ENCODE results near the gene RNF128.
A peak's percentile ranks its signal among the peaks of the same experiment; 100 is the strongest.

Gene RNF128, protein sequence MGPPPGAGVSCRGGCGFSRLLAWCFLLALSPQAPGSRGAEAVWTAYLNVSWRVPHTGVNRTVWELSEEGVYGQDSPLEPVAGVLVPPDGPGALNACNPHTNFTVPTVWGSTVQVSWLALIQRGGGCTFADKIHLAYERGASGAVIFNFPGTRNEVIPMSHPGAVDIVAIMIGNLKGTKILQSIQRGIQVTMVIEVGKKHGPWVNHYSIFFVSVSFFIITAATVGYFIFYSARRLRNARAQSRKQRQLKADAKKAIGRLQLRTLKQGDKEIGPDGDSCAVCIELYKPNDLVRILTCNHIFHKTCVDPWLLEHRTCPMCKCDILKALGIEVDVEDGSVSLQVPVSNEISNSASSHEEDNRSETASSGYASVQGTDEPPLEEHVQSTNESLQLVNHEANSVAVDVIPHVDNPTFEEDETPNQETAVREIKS

DNA sequence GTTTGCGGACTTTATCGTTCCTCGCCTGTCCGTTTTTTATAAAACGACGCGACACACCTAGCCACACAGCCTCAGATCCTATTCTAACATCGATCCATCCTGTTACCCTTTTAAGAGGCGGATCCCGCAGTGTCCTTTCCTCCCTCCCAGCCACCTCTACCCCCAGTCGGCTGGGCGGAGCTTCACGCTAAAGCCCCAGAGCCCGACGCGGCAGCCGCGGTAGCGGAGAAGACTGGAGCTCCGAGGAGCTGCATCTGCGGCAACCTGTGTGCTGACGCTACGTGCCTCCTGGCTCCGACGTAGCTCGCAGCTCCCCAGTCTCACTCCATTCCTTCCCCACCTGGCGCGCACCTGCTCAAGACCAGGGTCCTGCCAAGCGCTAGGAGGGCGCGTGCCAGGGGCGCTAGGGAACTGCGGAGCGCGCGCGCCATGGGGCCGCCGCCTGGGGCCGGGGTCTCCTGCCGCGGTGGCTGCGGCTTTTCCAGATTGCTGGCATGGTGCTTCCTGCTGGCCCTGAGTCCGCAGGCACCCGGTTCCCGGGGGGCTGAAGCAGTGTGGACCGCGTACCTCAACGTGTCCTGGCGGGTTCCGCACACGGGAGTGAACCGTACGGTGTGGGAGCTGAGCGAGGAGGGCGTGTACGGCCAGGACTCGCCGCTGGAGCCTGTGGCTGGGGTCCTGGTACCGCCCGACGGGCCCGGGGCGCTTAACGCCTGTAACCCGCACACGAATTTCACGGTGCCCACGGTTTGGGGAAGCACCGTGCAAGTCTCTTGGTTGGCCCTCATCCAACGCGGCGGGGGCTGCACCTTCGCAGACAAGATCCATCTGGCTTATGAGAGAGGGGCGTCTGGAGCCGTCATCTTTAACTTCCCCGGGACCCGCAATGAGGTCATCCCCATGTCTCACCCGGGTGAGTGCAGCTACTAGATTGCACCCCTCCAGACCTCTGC, at the start of gene RNF128:
Gene RNF128, plus strand, starts transcription at position 217 of the 953 bp plus-strand sequence. Its CDS starts 213 bp downstream, at position 430.
- H3K4me3 ChIP-seq (ENCODE audit: low read depth, low read length): peak within 1 kb of the TSS; percentile 53
- TF ChIP-seq, protein P1, sequence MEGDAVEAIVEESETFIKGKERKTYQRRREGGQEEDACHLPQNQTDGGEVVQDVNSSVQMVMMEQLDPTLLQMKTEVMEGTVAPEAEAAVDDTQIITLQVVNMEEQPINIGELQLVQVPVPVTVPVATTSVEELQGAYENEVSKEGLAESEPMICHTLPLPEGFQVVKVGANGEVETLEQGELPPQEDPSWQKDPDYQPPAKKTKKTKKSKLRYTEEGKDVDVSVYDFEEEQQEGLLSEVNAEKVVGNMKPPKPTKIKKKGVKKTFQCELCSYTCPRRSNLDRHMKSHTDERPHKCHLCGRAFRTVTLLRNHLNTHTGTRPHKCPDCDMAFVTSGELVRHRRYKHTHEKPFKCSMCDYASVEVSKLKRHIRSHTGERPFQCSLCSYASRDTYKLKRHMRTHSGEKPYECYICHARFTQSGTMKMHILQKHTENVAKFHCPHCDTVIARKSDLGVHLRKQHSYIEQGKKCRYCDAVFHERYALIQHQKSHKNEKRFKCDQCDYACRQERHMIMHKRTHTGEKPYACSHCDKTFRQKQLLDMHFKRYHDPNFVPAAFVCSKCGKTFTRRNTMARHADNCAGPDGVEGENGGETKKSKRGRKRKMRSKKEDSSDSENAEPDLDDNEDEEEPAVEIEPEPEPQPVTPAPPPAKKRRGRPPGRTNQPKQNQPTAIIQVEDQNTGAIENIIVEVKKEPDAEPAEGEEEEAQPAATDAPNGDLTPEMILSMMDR (IDR thresholded peaks at IDR 0.05; ENCODE audit: low read depth, low read length): no peak

DNA sequence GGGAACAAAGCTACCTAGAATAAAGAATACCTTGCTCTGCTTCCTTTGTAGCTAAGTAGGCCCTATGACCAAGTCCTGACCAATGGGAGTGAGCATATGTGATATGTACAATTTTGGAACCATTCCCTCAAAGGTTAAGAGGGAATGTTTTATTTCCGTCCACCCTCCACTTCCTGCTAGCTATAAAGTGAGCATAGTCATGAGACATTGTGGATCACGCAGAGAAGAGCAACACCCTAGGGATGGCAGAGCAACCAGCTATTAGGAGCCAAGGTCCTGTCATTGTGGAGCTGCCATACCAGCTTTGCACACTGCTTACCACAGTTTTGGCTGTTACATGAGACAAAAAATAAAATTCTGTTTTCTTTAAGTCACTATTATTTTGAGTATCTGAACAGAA, 45.8 kb upstream of the RNF128 start:
- no peak overlapping the region for H3K4me3 ChIP-seq (ENCODE audit: low read depth, low read length)
- TF ChIP-seq, protein P1 (IDR thresholded peaks at IDR 0.05; ENCODE audit: low read depth, low read length): no peak

DNA sequence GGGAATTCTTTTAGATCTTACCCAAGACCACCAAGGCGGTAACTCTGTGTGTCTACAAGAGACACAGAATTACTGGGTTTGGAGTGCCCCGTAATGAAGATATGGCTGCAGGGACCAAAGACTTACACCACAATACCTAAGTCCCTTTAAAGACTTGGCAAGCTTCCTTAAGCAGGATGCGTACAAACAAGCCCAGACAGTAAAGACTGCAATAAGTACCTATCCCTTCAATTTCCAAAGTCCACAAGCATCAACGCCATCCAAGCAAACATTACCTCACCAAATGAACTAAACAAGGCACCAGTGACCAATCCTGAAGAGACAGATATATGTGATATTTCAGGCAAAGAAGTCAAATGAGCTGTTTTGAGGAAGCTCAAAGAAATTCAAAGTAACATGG, 42.3 kb upstream of the RNF128 start:
- TF ChIP-seq, protein P1 (IDR thresholded peaks at IDR 0.05; ENCODE audit: low read depth, low read length): no peak
- H3K4me3 ChIP-seq (ENCODE audit: low read depth, low read length): no peak overlapping the region

DNA sequence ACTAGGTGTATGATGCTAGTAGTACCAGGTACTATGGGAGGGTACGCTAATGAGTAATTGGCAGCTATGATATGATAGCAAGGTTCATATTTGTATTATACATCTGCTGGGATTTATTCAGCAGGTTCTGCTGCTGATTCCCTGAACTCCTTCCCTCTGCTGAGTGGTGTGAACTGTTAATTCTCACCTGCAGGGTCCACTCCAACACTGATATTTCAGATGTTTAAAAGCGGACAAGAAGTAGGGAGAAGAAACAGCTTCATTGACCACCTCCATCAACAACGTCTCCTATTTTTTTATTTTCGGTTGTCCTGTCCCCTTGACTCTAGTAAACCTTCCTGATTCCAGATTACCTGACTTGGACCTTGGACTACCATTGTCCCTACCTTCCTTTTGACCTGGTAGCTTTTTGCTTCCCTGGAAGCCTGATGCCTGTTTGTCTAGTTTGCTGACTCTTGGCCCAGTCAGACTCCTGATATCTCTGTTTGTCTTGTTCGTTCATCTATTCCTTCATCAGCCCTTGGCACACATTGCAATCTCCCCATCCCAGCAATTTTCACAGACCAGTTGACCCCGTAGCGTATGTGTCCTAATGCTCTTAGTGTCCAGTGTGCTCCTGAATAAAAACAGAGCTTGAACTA, 34.0 kb upstream of the RNF128 start:
- TF ChIP-seq, protein P1 (IDR thresholded peaks at IDR 0.05; ENCODE audit: low read depth, low read length): no peak
- H3K4me3 ChIP-seq (ENCODE audit: low read depth, low read length): no peak overlapping the region

DNA sequence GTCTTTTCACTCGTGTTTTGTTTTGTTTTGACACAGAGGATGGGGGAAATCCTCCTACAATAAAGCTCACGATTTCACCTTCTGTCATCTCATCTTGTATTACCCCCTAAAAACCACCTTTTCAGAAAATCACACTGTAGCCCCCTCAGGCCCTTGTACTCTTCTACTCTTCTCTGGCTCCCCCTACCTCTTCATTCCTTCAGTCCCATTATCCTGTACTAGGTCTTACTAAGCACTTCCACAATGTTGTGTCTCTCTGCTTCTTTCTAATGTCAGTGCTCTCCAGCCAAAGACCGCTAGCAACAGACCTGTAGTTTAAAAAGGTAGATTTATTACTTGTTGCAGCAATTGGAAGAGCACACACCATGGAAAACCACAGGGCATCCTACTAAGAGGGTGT, 30.0 kb upstream of the RNF128 start:
- TF ChIP-seq, protein P1 (IDR thresholded peaks at IDR 0.05; ENCODE audit: low read depth, low read length): no peak
- H3K4me3 ChIP-seq (ENCODE audit: low read depth, low read length): no peak overlapping the region

DNA sequence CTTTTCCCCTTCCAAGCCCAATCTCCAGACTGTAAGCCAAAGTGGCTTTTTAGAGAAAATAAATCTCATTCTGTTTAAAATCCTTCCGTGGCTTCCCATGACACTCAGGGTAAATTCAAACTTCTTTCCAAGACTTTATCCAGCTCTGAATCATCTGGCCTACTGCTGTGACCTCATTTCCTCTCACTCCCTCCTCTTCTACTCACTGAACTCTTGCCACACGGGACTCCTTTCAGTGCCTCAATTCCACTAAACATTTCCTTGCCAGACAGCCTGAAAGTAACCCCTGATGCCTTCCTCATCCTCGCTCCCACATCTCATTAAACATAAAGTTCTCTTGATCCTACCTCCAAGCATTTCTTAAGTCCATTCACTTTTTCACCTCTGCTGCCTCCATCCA, 27.8 kb upstream of the RNF128 start:
- H3K4me3 ChIP-seq (ENCODE audit: low read depth, low read length): no peak overlapping the region
- TF ChIP-seq, protein P1 (IDR thresholded peaks at IDR 0.05; ENCODE audit: low read depth, low read length): no peak
